Skeletal muscle satellite cell (primary cell): ENCODE measurements around the gene ANKRD53.

ENCODE experiments used
- H3K27me3 ChIP-seq: 2 replicates; pipeline ENCODE4 v1.7.0; 2013; ENCODE audit warnings: low read length; ENCODE audit not compliant: control insufficient read depth, insufficient read depth
- H3K36me3 ChIP-seq: 2 replicates; pipeline ENCODE4 v1.7.0; 2013; ENCODE audit warnings: mild to moderate bottlenecking, control low read depth, low read length; ENCODE audit not compliant: insufficient read depth
- H3K4me1 ChIP-seq: 2 replicates; pipeline ENCODE4 v1.7.0; 2013; ENCODE audit warnings: low read length; ENCODE audit not compliant: control insufficient read depth, insufficient read depth
- H3K4me2 ChIP-seq: 2 replicates; pipeline ENCODE4 v1.7.0; 2013; ENCODE audit warnings: mild to moderate bottlenecking, low read length
- H3K4me3 ChIP-seq: 2 replicates; pipeline ENCODE4 v1.7.0; 2013; ENCODE audit warnings: low read length
- H3K9ac ChIP-seq: 2 replicates; pipeline ENCODE4 v1.7.0; 2013; ENCODE audit warnings: mild to moderate bottlenecking, low read depth, low read length, moderate library complexity
- H3K9me3 ChIP-seq: replicated peaks from 2 replicates; pipeline ENCODE4 v1.7.0; 2013; ENCODE audit warnings: mild to moderate bottlenecking, control low read depth, low read length

Gene ANKRD53

DNA sequence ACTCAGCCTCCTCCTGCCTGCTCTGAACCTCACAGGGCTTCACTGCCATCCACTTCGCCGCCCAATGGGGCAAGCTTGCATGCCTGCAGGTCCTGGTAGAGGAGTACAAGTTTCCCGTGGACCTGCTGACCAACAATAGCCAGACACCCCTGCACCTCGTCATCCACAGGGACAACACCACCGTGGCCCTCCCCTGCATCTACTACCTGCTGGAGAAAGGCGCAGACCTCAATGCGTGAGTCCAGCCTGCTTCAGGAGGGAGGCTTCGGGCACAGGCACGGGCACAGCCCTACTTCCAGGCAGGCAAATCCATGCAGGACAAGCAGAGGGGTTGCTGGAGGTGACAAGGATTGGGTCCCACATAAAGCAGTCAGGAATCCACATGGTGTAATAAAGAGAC is 1.2 kb downstream of the ANKRD53 start:
- Histone ChIP-seq H3K27me3 (no peaks in the 10 kb centered on the region), H3K4me3 (no peak overlapping the region), H3K9ac (no peak overlapping the region), H3K36me3 (peaks cover 2% of the 10 kb centered on the region), H3K4me2 (no peak overlapping the region), H3K4me1 (peaks cover 17% of the 10 kb centered on the region), H3K9me3 (no peaks in the 10 kb centered on the region)

- H3K4me3 ChIP-seq: no peak overlapping the region
- no peak overlapping the region for H3K9ac ChIP-seq
- no peak overlapping the region for H3K4me2 ChIP-seq
- no peaks in the 10 kb centered on the region for H3K9me3 ChIP-seq
- no peaks in the 10 kb centered on the region for H3K27me3 ChIP-seq
- peaks cover 12% of the 10 kb centered on the region for H3K36me3 ChIP-seq
- peaks cover 16% of the 10 kb centered on the region for H3K4me1 ChIP-seq
These were observed 3.0 kb downstream of the ANKRD53 start for GRCh38 chr2:70981421-70981820.

GRCh38 chr2:70981866-70982810 is 3.7 kb downstream of the ANKRD53 start:
- Histone ChIP-seq H3K36me3 (peaks cover 19% of the 10 kb centered on the region), H3K9ac (no peak overlapping the region), H3K27me3 (no peaks in the 10 kb centered on the region), H3K9me3 (no peaks in the 10 kb centered on the region), H3K4me1 (peaks cover 12% of the 10 kb centered on the region), H3K4me2 (no peak overlapping the region), H3K4me3 (no peak overlapping the region)

DNA sequence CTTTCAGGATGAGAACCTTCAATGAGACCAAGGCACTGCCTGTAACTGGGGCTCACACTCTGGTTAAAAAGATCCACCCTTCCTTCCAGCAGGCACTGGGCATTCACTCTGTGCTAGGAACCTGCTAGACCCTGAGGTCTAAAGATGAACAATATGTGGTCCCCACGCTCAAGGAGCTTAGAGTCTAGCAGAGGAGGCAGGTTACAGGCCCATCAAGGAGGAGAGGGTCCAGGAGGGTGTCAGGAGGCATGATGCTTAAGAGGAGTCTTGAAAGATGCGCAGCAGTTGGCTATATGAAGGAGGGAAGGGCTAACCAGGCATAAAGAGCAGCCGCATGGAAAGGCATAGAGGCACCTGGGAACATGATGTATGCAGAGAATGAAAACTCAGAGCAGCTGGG is 4.5 kb downstream of the ANKRD53 start:
- H3K4me1 ChIP-seq: peaks cover 8% of the 10 kb centered on the region
- peaks cover 26% of the 10 kb centered on the region for H3K36me3 ChIP-seq
- H3K4me2 ChIP-seq: no peak overlapping the region
- H3K9me3 ChIP-seq: no peaks in the 10 kb centered on the region
- H3K9ac ChIP-seq: no peak overlapping the region
- no peak overlapping the region for H3K4me3 ChIP-seq
- no peaks in the 10 kb centered on the region for H3K27me3 ChIP-seq

- H3K9ac ChIP-seq: no peak overlapping the region
- H3K4me3 ChIP-seq: no peak overlapping the region
- H3K4me2 ChIP-seq: no peak overlapping the region
- H3K4me1 ChIP-seq: peaks cover 1% of the 10 kb centered on the region
- H3K36me3 ChIP-seq: peaks cover 33% of the 10 kb centered on the region
- H3K27me3 ChIP-seq: no peaks in the 10 kb centered on the region
- H3K9me3 ChIP-seq: no peaks in the 10 kb centered on the region
These were observed 5.2 kb downstream of the ANKRD53 start for GRCh38 chr2:70983506-70984227.

- no peaks in the 10 kb centered on the region for H3K4me1 ChIP-seq
- no peak overlapping the region for H3K9ac ChIP-seq
- no peak overlapping the region for H3K4me2 ChIP-seq
- H3K36me3 ChIP-seq: peaks cover 38% of the 10 kb centered on the region
- no peaks in the 10 kb centered on the region for H3K9me3 ChIP-seq
- H3K4me3 ChIP-seq: no peak overlapping the region
- H3K27me3 ChIP-seq: no peaks in the 10 kb centered on the region
These were observed 5.8 kb downstream of the ANKRD53 start for GRCh38 chr2:70984228-70984575.

DNA sequence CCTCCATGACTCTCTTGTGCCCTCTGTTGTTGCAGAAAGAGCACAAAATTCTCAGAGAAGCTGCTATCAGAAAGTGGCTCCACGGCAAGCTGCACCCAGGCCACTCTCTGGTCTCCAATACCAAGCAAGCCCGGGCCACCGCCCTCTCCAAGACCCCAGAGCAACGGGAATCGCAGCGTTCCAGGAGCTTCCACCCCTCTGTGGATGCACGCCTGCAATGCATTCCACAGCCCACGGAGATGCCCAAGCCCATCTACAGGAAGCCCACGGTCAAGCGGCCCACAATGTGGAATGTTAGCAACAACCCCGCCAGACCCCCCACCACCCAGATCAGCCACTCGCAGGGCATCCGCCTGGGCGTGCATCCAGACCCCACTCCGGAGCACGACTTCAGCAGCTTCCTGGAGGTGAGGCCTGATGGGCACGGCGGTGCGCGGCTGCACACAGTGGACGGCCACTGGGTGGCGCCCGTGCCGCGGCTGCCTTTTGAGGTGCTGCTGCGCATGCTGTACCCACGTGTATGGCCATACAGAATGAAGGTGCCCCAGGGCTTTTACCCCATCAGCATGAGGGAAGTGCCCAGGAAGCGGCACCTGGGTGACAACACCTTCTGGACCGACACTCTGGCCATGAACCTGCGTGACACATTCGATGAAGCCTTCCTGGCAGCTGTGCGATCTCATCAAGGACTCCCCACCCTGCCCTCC is 6.3 kb downstream of the ANKRD53 start:
- Histone ChIP-seq H3K4me1 (no peaks in the 10 kb centered on the region), H3K27me3 (no peaks in the 10 kb centered on the region), H3K4me3 (no peak overlapping the region), H3K9me3 (no peaks in the 10 kb centered on the region), H3K36me3 (peaks cover 44% of the 10 kb centered on the region), H3K4me2 (no peak overlapping the region), H3K9ac (no peak overlapping the region)

DNA sequence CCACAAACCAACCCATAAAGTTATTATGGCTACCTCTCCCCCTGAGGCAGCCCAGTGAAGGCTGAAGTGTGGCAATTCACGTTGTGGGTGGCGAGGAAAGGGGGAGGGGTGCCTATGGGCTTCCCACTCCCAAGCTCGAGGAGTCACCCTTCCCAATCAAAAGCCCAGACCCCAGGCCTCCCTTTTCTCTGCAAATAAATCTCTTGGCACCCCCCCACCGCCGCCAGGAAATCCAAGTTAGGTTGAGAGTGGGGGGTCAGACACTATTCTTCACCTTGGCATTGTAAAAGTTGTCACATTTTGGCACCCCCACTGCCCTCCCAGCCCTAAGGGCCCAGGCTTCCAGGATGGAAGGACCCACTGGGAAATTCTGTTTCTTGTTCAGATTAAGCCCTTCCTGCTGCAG is 6.9 kb downstream of the ANKRD53 start:
- H3K9ac ChIP-seq: no peak overlapping the region
- H3K4me3 ChIP-seq: no peak overlapping the region
- no peaks in the 10 kb centered on the region for H3K9me3 ChIP-seq
- H3K27me3 ChIP-seq: no peaks in the 10 kb centered on the region
- H3K4me2 ChIP-seq: no peak overlapping the region
- H3K36me3 ChIP-seq: peaks cover 49% of the 10 kb centered on the region
- H3K4me1 ChIP-seq: no peaks in the 10 kb centered on the region

DNA sequence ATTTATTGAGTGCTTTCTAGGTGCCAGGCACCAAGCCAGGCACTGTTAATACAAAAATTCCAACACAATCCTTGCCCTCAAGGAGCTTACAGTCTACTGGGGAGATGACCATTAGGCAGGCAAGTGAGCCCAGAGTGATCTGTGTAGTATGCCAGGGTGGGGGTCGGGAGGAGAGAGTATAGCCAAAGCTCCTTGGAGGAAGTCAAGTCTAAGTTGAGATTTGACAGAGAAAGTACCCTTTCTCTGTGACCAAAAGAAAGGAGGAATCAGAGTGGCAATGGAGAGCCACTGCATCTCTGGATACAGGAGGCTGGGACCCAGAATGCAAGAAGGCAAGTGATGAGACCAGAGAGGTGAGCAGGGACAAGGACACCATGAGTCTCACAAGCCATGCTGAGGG is 7.5 kb downstream of the ANKRD53 start:
- Histone ChIP-seq H3K36me3 (peaks cover 49% of the 10 kb centered on the region), H3K9ac (no peak overlapping the region), H3K4me1 (no peaks in the 10 kb centered on the region), H3K4me3 (no peak overlapping the region), H3K4me2 (no peak overlapping the region), H3K9me3 (no peaks in the 10 kb centered on the region), H3K27me3 (no peaks in the 10 kb centered on the region)

- no peaks in the 10 kb centered on the region for H3K27me3 ChIP-seq
- H3K9ac ChIP-seq: no peak overlapping the region
- no peak overlapping the region for H3K4me2 ChIP-seq
- no peak overlapping the region for H3K4me3 ChIP-seq
- no peaks in the 10 kb centered on the region for H3K9me3 ChIP-seq
- no peaks in the 10 kb centered on the region for H3K4me1 ChIP-seq
- peaks cover 49% of the 10 kb centered on the region for H3K36me3 ChIP-seq
These were observed 8.2 kb downstream of the ANKRD53 start for GRCh38 chr2:70986499-70987189.

DNA sequence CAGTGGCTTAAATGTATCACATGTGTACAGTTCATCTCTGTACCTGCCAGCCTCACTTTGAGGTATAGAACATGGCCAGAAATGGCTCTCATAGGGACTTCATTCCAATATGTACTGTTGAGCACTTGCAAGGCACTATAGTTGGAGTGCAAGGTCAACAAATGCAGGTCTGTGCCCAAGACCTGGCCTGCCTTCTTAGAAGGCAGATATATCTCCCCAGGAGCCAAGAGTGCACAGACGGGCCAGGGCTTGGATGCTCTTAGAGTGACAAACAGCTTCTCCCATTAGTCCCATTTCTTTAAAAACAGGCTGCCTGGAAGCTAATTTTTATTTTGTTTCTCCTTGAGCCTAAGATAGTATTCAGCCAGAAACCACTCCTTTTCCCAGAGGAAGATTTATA is 9.0 kb downstream of the ANKRD53 start:
- peaks cover 49% of the 10 kb centered on the region for H3K36me3 ChIP-seq
- no peaks in the 10 kb centered on the region for H3K4me1 ChIP-seq
- no peak overlapping the region for H3K4me2 ChIP-seq
- H3K9ac ChIP-seq: no peak overlapping the region
- H3K27me3 ChIP-seq: no peaks in the 10 kb centered on the region
- no peak overlapping the region for H3K4me3 ChIP-seq
- no peaks in the 10 kb centered on the region for H3K9me3 ChIP-seq
